Stomach (tissue), 4 donors: ENCODE measurements around the gene MRPS17.

Experiments used
- EP300 ChIP-seq: sonication (generic); formaldehyde crosslinking; IDR thresholded peaks from one replicate; pipeline ENCODE4 v1.6.1; 2017; ENCODE audit warnings: antibody characterized with exemption
- POLR2A ChIP-seq, 4 donors: fragments of 450-650 bp; IDR thresholded peaks; one replicate each; pipeline ENCODE4 v1.6.1; 2016; ENCODE audit warnings: antibody characterized with exemption in 4 of 4, control low read depth in 2 of 4, mild to moderate bottlenecking in 1 of 4, moderate library complexity in 1 of 4
- POLR2AphosphoS5 ChIP-seq, 3 donors: sonication (generic); formaldehyde crosslinking; IDR thresholded peaks; one replicate each; pipeline ENCODE4 v1.6.1; 2016; ENCODE audit warnings: antibody characterized with exemption in 3 of 3
- TF ChIP-seq, protein P1 (sequence below), 7 experiments: fragments of 450-650 bp in 4 of 7; fragments of 200-600 bp in 3 of 7; sonication (generic) in 3 of 7; IDR thresholded peaks; one replicate each; pipeline ENCODE4 v1.5.1; 2016 to 2019; ENCODE audit warnings: antibody characterized with exemption in 7 of 7, control low read depth in 2 of 7, mild to moderate bottlenecking in 1 of 7

DNA sequence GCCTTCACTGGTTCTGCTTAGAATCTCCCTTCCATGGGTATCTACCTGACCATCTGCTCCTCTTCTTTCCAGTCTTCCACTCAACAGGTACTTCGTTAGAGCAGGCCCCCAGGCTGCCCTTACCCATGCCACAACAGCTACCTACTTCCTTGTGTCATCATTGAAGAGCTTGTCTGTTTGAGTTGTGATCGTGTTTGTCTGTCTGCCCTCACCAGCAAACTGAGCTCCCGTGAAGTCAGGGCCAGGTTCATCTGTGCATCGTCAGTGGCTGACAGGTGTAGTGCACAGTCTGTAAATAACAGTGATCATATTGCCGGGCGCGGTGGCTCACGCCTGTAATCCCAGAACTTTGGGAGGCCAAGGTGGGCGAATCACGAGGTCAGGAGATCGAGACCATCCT, 17.7 kb downstream of the MRPS17 start:
- TF ChIP-seq EP300, result no peak
- TF ChIP-seq, protein P1, sequence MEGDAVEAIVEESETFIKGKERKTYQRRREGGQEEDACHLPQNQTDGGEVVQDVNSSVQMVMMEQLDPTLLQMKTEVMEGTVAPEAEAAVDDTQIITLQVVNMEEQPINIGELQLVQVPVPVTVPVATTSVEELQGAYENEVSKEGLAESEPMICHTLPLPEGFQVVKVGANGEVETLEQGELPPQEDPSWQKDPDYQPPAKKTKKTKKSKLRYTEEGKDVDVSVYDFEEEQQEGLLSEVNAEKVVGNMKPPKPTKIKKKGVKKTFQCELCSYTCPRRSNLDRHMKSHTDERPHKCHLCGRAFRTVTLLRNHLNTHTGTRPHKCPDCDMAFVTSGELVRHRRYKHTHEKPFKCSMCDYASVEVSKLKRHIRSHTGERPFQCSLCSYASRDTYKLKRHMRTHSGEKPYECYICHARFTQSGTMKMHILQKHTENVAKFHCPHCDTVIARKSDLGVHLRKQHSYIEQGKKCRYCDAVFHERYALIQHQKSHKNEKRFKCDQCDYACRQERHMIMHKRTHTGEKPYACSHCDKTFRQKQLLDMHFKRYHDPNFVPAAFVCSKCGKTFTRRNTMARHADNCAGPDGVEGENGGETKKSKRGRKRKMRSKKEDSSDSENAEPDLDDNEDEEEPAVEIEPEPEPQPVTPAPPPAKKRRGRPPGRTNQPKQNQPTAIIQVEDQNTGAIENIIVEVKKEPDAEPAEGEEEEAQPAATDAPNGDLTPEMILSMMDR (IDR thresholded peaks at IDR 0.05), result no peak
- no peak for TF ChIP-seq POLR2AphosphoS5 (IDR thresholded peaks at IDR 0.05)
- TF ChIP-seq POLR2A (IDR thresholded peaks at IDR 0.05), result no peak
